Kidney epithelial cell (primary cell): ENCODE results near the gene HDAC9. TPM values are rescaled to one million over a fixed set of nuclear protein-coding genes. Genes with fewer than 3 reads are reported as not detected.

Experiments used
- DNase-seq: peaks from one replicate; pipeline ENCODE4 v3.0.0-alpha.2; 2010; ENCODE audit warnings: low read depth
- H3K27me3 ChIP-seq: 2 replicates; pipeline ENCODE4 v1.6.0; 2011; ENCODE audit warnings: low read length; ENCODE audit not compliant: control insufficient read depth, insufficient read depth
- H3K36me3 ChIP-seq: 2 replicates; pipeline ENCODE4 v1.5.1; 2011; ENCODE audit warnings: low read length; ENCODE audit not compliant: control insufficient read depth, insufficient read depth
- H3K4me3 ChIP-seq: 2 replicates; pipeline ENCODE4 v1.5.1; 2011; ENCODE audit warnings: low read depth, mild to moderate bottlenecking, control low read depth, low read length
- total RNA-seq: library from RNA; depleted of rRNA; stranded (reverse); fragments of >200 nt; gene quantifications from 2 replicates; pipeline ENCODE4 v1.2.3, GENCODE V29; 2015
- TF ChIP-seq, protein P1 (sequence below): IDR thresholded peaks from 2 replicates; pipeline ENCODE4 v1.5.1; 2011; ENCODE audit warnings: mild to moderate bottlenecking, moderate library complexity, low read length, control low read depth, inconsistent platforms; ENCODE audit not compliant: insufficient read depth, poor library complexity, severe bottlenecking

Gene HDAC9
- total RNA-seq, 1 donor from 2014 or later: 84.5 TPM

DNA sequence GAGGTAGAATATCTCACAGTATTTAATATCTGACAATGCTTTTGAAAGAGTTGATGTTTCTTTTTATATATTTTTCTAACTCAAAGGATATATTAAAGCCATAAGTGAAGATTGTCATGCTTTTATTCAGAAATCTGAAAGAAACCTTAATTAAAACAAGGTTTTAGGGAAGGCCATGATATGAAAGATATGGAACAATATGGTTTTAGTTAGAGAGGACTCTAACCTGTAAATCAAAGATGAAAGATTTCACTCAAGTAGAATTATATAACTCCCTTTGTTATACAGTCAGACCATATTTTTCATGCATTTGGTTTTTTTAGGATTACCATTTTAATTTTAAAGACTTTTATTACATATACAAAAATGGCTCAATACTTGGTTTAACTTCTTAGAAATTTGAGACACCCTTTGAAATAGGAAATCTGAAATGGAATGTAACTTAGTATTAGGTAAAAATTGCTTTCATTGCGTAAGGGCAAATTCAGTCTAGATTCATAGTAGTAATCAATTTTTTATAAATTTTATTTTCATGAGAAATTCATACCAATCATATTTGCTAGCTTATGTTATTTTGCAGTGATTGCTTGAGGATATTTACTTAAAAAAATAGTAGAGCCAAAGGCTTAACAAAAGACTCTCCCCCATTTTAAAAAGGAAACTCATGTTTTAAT, 502.1 kb downstream of the HDAC9 start:
- Histone ChIP-seq H3K27me3 (no peaks in the 10 kb centered on the region), H3K4me3 (no peak overlapping the region), H3K36me3 (no peaks in the 10 kb centered on the region)
- TF ChIP-seq, protein P1, sequence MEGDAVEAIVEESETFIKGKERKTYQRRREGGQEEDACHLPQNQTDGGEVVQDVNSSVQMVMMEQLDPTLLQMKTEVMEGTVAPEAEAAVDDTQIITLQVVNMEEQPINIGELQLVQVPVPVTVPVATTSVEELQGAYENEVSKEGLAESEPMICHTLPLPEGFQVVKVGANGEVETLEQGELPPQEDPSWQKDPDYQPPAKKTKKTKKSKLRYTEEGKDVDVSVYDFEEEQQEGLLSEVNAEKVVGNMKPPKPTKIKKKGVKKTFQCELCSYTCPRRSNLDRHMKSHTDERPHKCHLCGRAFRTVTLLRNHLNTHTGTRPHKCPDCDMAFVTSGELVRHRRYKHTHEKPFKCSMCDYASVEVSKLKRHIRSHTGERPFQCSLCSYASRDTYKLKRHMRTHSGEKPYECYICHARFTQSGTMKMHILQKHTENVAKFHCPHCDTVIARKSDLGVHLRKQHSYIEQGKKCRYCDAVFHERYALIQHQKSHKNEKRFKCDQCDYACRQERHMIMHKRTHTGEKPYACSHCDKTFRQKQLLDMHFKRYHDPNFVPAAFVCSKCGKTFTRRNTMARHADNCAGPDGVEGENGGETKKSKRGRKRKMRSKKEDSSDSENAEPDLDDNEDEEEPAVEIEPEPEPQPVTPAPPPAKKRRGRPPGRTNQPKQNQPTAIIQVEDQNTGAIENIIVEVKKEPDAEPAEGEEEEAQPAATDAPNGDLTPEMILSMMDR: no peak
- no peak for DNase-seq

DNA sequence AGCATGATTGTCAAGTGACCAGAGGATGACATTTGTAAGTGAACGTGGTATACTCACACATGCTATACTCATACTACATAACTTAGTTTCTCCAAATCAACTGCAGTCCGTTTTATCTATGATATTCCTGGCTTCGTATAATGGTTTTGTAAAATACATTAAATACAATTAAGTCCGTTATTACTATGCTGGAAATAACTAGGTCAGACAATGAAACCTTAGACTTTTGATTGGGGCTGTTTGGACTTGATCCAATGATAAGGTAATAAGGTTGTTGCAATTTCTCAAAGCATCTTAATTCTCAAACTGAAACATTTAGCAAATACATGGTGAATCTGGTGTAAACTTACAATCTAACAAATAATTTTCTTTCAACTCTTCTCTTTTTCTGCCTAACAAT, 504.9 kb downstream of the HDAC9 start:
- H3K4me3 ChIP-seq: no peak overlapping the region
- H3K36me3 ChIP-seq: no peaks in the 10 kb centered on the region
- no peaks in the 10 kb centered on the region for H3K27me3 ChIP-seq
- TF ChIP-seq, protein P1: no peak
- DNase-seq: no peak

DNA sequence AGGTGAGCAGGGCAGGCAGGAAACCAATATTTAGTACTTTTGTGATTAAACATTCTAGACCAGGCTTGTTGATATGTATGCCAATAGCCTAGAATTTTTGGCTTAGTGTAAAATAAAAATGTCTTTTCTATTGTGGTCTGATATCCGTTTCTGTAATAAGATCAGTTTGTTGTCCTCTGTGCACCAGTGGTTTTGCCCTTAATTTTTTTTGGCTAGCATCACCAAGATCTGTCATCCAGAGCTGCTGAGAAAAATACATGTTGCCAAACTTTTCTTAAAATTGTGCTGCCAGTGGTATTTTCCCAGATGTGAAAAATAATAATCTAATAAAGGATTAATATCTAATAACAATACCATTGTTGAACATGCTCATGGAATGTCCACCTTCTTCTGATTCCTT, 506.3 kb downstream of the HDAC9 start:
- no peak for DNase-seq
- no peaks in the 10 kb centered on the region for H3K27me3 ChIP-seq
- no peaks in the 10 kb centered on the region for H3K36me3 ChIP-seq
- TF ChIP-seq, protein P1: no peak
- no peak overlapping the region for H3K4me3 ChIP-seq

GRCh38 chr7:19009241-19009935, 513.8 kb downstream of the HDAC9 start:
- no peak for DNase-seq
- Histone ChIP-seq H3K27me3 (no peaks in the 10 kb centered on the region), H3K4me3 (no peak overlapping the region), H3K36me3 (no peaks in the 10 kb centered on the region)
- TF ChIP-seq, protein P1: no peak

GRCh38 chr7:19009936-19010280, 514.4 kb downstream of the HDAC9 start:
- H3K36me3 ChIP-seq: no peaks in the 10 kb centered on the region
- no peaks in the 10 kb centered on the region for H3K27me3 ChIP-seq
- H3K4me3 ChIP-seq: no peak overlapping the region
- TF ChIP-seq, protein P1: no peak
- no peak for DNase-seq

DNA sequence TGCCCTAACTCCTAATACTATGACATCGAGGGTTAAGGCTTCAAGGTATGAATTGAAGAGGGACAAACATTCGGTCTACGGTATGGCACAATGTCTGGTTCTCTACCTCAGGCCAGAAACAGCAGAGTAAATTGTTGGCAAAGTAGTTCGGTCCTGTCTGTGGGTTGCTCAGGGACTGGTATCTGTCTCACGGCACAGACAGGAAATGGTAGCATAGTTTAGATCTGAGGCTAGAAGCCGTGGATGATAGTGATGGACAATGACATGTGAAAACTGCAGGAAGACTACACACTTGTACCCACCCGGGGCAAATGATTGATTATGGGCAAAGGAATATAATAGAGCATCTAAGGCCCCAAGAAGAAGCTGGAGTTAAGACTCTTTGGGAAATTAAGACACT, 515.7 kb downstream of the HDAC9 start:
- no peak for DNase-seq
- no peaks in the 10 kb centered on the region for H3K27me3 ChIP-seq
- TF ChIP-seq, protein P1: no peak
- no peaks in the 10 kb centered on the region for H3K36me3 ChIP-seq
- no peak overlapping the region for H3K4me3 ChIP-seq
